Measurements from ENCODE around the gene MYL4.

The MYL4 gene

DNA sequence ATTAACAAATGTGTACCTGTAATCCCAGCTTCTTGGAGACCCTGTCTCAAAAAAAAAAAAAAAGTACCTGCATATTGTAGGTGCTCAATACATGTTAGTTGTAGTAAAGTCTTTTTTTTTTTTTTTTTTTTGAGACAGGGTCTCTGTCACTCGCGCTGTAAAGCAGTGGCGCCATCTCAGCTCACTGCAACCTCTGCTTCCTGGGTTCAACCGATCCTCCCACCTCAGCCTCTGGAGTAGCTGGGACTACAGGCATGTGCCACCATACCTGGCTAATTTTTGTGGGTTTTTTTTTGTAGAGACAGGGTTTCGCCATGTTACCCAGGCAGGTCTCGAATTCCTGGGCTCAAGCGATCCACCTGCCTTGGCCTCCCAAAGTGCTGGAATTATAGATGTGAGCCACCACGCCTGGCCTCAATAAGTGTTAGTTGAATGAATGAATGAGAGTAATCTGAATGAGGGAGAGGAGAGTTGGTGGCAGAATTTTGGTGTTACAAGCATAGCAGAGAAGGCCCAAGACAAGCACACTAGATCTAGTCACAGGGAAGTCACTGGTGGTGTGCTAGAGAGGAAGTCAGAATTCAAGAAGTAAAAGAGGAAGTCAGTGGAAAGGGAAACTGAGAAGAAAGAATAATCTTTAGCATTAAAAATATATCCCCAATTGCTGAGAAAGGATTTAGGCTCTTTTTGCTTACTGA lies 9.4 kb upstream of the MYL4 start:
- FAIRE-seq (peak; percentile 78), DNase-seq (ENCODE audit: insufficient read length) (no peak)
- TF ChIP-seq POLR2A (IDR thresholded peaks at IDR 0.05; ENCODE audit: low read depth, low read length): no peak
- no peak for TF ChIP-seq TAF1 (IDR thresholded peaks at IDR 0.05; ENCODE audit: borderline replicate concordance, low read depth, low read length)
- no peak for TF ChIP-seq POLR2AphosphoS5 (IDR thresholded peaks at IDR 0.05; ENCODE audit: low read depth, low read length)

DNA sequence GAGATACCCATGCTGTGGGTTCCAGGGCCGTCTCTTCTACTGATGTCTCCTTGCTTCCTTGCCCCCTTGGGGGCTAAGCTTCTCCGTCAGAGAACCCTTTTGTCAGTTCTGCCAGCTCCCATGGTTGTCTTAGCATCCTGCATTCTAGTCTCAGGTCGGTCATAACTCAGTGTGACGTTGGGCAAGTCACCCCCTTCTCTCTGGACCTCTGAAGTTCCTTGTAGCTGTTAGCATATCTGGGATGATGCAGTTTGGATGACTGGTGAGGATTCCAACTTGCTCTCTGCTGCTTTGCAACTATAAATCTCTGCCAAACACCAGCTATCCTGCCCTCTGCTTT lies 8.9 kb upstream of the MYL4 start:
- FAIRE-seq: no peak
- no peak for TF ChIP-seq POLR2A (IDR thresholded peaks at IDR 0.05; ENCODE audit: low read depth, low read length)
- TF ChIP-seq TAF1 (IDR thresholded peaks at IDR 0.05; ENCODE audit: borderline replicate concordance, low read depth, low read length): no peak
- TF ChIP-seq POLR2AphosphoS5 (IDR thresholded peaks at IDR 0.05; ENCODE audit: low read depth, low read length): no peak
- DNase-seq (ENCODE audit: insufficient read length): no peak

DNA sequence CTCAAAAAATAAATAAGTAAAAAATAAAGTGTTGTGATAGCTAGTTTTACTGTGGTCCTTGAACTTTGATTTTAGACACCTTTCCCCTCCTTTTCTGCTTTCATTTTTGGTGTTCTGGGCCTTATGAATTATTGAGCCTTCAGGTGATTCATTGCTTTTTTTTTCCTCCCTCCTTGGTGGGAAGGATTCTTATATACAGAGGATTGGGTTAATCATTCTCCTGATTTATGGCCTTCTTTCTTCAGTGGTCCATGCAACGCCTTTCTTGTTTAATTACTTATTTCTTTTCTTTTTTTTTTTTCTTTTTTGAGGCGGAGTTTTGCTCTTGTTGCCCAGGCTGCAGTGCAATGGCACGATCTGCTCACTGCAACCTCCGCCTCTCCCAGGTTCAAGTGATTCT lies 8.0 kb upstream of the MYL4 start:
- DNase-seq (ENCODE audit: insufficient read length) (no peak), FAIRE-seq (no peak)

DNA sequence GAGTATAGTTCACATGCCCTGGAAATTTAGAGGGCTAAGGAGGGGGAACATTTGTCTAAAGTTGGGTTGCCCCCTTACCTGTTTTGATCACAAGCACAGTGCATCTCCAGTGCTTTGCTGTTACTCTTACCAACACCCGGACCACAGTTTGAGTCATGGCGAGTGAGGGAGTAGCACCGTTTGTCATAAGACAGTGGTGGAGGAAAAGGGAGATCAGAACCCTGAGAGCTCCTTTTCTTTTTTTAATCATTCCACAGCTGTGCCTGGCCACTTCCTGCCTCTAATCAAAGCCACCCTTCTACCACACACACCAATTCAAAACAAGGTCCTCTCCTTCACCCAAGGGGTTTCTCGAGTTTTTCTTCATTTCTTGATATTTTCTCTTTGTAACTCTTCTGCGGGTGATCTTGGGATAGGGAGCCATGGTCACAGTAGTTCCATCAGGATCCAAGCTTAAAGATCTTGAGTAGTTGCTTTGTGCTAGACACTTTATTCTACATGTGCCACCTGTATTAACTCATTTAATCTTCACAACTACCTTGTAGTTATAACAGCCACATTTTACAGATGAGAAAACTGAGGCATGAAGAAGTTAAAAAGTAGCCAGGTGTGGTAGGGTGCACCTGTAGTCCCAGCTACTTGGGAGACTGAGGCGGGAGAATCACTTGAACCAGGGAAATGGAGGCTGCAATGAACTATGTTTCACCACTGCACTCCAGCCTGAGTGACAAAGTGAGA lies 5.0 kb upstream of the MYL4 start:
- TF ChIP-seq POLR2A (IDR thresholded peaks at IDR 0.05; ENCODE audit: low read depth, low read length) (no peak), POLR2AphosphoS5 (IDR thresholded peaks at IDR 0.05; ENCODE audit: low read depth, low read length) (no peak), TAF1 (IDR thresholded peaks at IDR 0.05; ENCODE audit: borderline replicate concordance, low read depth, low read length) (no peak)
- DNase-seq (ENCODE audit: insufficient read length) (no peak), FAIRE-seq (peak; percentile 86)

More for the DNA sequence above, 8.0 kb upstream of the MYL4 start:
- no peak for TF ChIP-seq TAF1 (IDR thresholded peaks at IDR 0.05; ENCODE audit: borderline replicate concordance, low read depth, low read length)
- TF ChIP-seq POLR2AphosphoS5 (IDR thresholded peaks at IDR 0.05; ENCODE audit: low read depth, low read length): no peak
- no peak for TF ChIP-seq POLR2A (IDR thresholded peaks at IDR 0.05; ENCODE audit: low read depth, low read length)

DNA sequence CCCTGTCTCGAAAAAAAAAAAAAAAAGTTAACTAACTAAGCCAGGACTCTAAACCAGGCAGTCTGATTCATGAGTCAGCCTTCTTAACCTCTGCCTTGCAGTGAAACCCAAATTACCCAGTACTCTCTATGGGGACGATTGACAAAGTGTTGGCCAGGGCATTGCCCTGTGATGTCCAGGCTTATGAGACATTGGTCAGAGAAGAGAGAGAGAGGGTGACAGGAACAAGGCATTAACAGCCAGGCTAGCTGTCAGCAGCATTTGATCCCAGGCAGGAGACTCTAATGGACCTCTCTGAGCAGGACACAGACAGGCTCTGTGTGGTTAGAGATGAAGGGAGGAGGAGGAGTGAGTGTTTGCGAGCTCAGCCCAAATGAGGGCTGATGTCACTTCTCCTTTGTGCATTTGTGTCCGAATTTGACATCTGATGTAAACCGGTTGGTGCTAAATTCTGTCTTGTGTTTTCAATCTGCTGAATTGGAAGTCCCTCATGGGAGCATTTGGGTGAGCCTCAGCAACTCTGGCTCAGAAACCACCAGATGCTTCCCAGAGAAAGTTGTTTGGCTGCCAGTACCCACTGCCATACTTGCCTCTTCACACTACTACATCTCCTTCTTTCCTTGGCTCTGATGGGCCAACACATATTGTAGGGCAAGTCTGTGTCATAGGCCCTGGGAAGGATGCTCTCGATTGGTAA lies 4.3 kb upstream of the MYL4 start:
- peak; percentile 5 for FAIRE-seq

DNA sequence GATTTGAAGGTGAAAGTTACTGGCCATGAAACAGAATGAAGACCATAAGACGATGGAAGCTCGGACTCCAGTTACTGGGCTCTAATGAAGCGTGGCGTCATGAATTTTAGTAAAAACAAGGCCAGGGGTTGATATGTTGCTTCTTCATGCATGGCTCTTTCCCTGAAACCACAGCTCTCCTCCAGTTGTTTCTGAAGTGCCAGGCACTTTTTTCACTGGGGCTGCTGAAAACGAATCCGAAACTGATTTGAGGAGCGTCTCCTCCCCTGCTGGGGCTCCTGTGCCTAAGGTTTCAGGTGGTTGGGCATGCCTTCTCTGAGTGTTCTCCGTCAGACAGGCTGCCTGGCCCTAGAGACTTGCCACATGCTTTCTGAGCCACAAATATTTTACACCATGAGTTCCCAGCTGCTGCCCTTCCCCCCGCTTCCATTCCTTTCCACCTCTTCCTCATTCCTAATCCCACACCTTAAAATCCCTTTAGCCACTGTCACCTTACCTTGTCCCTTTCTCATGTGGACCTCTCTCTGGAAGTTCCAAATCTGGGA lies 3.7 kb upstream of the MYL4 start:
- FAIRE-seq (peak; percentile 87), DNase-seq (ENCODE audit: insufficient read length) (no peak)
- TF ChIP-seq TAF1 (IDR thresholded peaks at IDR 0.05; ENCODE audit: borderline replicate concordance, low read depth, low read length): no peak

More for the DNA sequence above, 4.3 kb upstream of the MYL4 start:
- TF ChIP-seq POLR2A (IDR thresholded peaks at IDR 0.05; ENCODE audit: low read depth, low read length) (0 out of 2 replicates have a peak, but pooled peaks have one; percentile 26), POLR2AphosphoS5 (IDR thresholded peaks at IDR 0.05; ENCODE audit: low read depth, low read length) (peak; percentile 40; the same call in 1 of the 2 replicates), TAF1 (IDR thresholded peaks at IDR 0.05; ENCODE audit: borderline replicate concordance, low read depth, low read length) (no peak)
- DNase-seq (ENCODE audit: insufficient read length): no peak

DNA sequence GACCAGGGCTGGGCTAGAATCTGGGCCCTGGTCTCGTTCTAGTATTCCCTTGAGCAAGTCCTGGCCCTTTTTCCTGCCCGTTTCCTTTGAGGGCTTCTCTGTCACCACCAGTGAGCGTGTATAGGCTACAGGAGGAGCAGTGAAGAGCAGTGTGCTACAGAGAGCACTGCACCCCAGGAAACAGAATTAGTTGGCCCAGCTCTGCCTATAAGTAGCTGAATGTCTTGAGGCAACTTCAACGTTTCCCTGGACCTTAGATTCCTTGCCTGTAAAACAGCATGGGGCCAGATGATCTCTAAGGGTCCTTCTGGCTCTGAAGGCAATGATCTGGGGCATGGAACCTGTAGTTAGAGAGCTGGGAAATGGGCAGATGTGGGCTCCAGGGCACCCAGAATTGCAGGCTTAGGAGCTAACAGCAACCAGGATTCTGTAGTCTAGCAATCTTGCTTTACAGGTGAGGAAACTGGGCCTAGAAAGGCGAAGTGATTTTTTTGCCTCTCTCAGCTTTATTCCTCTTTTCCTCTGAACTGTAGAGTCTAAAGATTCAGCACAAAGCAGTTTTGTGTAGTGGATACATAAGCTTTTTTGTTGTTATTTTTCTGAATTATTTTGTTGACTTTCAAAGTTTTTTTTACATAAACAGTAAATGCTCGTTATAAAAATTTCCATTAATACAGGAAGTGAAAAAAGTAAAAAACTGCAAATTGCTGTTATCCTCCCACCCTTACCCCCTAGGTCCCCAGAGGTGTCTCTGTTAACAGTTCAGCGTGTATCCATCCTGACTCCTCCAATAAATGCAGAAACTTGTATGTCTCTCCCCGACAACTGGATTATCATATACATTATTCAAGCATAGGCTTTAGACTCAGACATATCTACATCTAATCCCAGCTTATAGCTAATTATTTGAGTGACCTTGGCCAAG lies 1.7 kb upstream of the MYL4 start:
- DNase-seq (ENCODE audit: insufficient read length) (no peak), FAIRE-seq (no peak)
- TF ChIP-seq POLR2AphosphoS5 (IDR thresholded peaks at IDR 0.05; ENCODE audit: low read depth, low read length) (no peak), POLR2A (IDR thresholded peaks at IDR 0.05; ENCODE audit: low read depth, low read length) (no peak), TAF1 (IDR thresholded peaks at IDR 0.05; ENCODE audit: borderline replicate concordance, low read depth, low read length) (no peak)

DNA sequence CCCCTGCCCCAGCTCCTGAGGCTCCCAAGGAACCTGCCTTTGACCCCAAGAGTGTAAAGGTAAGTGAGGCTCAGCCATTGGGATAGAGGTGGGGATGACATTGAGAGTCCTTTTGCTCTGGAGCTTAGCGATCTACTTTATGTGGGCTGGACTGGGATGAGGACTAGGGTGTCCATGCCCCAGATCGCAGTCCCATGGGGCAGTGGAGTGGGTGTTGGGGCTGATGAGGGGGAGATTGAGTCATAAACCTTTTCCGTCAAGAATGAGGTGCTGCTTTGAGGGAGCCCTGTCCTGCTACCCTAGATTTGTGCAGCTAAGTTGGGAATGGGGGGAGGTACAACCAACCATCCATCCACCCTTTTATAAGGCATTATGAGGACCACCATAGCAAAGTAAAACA lies 351 bp downstream of the MYL4 start:
- no peak for FAIRE-seq
- TF ChIP-seq TAF1 (IDR thresholded peaks at IDR 0.05; ENCODE audit: borderline replicate concordance, low read depth, low read length): no peak
- no peak for TF ChIP-seq POLR2A (IDR thresholded peaks at IDR 0.05; ENCODE audit: low read depth, low read length)
- no peak for TF ChIP-seq POLR2AphosphoS5 (IDR thresholded peaks at IDR 0.05; ENCODE audit: low read depth, low read length)
- no peak for DNase-seq (ENCODE audit: insufficient read length)

DNA sequence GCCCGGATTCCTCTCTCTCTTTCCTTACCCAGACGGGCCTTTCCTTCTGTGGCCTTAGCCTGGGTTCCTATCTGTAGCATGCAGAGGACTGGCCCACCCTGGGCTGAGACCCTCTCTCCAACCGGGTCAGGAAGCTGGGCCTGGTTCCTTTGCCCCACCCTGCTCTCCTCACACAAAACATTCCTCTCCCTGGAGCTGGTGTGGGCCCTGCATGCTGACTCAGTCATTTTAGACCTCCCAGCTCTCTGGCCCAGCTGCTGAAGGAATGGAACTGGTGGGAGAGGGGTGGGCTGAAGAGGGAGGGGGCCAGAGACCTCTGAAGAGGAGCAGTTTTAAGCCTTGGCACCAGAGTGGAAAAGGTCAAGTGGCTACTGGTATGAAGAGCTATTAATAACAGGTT lies 957 bp downstream of the MYL4 start:
- FAIRE-seq (no peak), DNase-seq (ENCODE audit: insufficient read length) (no peak)
- TF ChIP-seq TAF1 (IDR thresholded peaks at IDR 0.05; ENCODE audit: borderline replicate concordance, low read depth, low read length): no peak
- TF ChIP-seq POLR2AphosphoS5 (IDR thresholded peaks at IDR 0.05; ENCODE audit: low read depth, low read length): no peak
- TF ChIP-seq POLR2A (IDR thresholded peaks at IDR 0.05; ENCODE audit: low read depth, low read length): no peak

DNA sequence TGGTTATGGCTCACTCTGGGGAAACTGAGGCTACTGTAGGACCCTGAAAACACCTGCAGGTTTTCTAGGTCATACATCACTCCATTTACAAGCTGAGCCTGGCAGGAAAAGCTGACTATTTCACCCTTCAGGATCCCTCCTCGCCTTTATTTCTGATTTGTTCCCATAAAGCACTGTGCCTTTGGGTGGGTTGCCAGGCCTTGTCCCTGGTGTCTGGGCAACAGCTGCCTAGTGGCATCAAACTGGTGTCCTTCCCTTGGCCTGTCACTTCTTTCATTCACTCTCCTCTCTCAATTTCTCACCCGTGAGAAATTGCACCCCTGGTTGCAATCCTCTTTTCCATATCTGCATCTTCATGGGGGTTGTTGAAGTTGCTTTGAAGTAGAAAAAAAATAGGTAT lies 1.6 kb downstream of the MYL4 start:
- no peak for FAIRE-seq
- TF ChIP-seq POLR2A (IDR thresholded peaks at IDR 0.05; ENCODE audit: low read depth, low read length): no peak
- TF ChIP-seq TAF1 (IDR thresholded peaks at IDR 0.05; ENCODE audit: borderline replicate concordance, low read depth, low read length): no peak
- no peak for TF ChIP-seq POLR2AphosphoS5 (IDR thresholded peaks at IDR 0.05; ENCODE audit: low read depth, low read length)

DNA sequence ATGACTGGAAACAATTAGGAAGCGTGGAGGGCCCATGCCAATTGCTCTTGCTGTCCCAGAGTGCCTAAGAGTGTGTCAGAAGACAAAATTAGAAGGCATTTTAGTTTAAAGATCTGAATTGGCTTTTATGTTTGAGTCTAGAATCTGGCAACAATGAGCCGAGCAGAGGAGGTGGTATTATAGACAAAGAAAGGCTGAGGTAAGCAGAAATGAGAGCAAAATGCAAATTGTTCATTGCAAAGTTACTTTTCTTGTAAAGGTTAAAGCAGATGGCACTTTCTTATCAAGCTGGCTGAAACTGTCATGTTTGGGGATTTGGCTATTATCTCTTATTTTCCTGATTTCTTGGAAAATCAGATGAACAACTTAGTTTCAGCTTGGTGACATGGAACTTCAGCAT lies 3.3 kb downstream of the MYL4 start:
- no peak for DNase-seq (ENCODE audit: insufficient read length)
- no peak for FAIRE-seq
- TF ChIP-seq POLR2A (IDR thresholded peaks at IDR 0.05; ENCODE audit: low read depth, low read length) (no peak), POLR2AphosphoS5 (IDR thresholded peaks at IDR 0.05; ENCODE audit: low read depth, low read length) (no peak), TAF1 (IDR thresholded peaks at IDR 0.05; ENCODE audit: borderline replicate concordance, low read depth, low read length) (no peak)

More for the DNA sequence above, 1.6 kb downstream of the MYL4 start:
- DNase-seq (ENCODE audit: insufficient read length): no peak

All from GM12892 (cell line).